Measurements from ENCODE around the gene LGR6.

DNA sequence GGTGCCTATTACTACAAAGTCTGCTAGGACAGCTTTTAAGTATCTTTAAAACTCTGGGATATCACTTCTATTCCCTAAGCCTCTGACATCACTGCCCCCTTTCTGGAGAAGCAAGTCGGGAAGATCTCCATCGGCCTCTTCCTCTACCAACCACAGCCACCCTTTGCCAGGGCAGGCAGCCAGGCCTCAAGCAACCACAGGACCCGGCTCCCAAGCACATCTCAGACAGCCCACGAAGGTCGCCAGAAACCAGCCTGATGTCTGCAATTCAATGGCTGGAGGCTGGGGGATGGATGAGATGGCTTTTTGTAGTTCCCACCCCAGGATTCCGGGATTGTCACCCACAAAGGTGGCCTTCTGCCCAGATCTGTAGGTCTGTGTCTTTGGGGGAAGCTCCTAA lies 70.7 kb downstream of the LGR6 start:
- TF ChIP-seq, protein P1, sequence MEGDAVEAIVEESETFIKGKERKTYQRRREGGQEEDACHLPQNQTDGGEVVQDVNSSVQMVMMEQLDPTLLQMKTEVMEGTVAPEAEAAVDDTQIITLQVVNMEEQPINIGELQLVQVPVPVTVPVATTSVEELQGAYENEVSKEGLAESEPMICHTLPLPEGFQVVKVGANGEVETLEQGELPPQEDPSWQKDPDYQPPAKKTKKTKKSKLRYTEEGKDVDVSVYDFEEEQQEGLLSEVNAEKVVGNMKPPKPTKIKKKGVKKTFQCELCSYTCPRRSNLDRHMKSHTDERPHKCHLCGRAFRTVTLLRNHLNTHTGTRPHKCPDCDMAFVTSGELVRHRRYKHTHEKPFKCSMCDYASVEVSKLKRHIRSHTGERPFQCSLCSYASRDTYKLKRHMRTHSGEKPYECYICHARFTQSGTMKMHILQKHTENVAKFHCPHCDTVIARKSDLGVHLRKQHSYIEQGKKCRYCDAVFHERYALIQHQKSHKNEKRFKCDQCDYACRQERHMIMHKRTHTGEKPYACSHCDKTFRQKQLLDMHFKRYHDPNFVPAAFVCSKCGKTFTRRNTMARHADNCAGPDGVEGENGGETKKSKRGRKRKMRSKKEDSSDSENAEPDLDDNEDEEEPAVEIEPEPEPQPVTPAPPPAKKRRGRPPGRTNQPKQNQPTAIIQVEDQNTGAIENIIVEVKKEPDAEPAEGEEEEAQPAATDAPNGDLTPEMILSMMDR (IDR thresholded peaks at IDR 0.05; ENCODE audit: low read length), result no peak
- no peak for TF ChIP-seq EZH2 (IDR thresholded peaks at IDR 0.05; ENCODE audit: borderline replicate concordance, low read length)

Data from OCI-LY1 (cell line).